22Rv1 (cell line): Measurements from ENCODE around the gene HSD3B2.

Experiments used
- H3K27ac ChIP-seq: fragments of 450-650 bp; 2 replicates; pipeline ENCODE4 v1.5.1; 2017
- CTCF ChIP-seq: fragments of 450-650 bp; IDR thresholded peaks from 2 replicates; pipeline ENCODE4 v1.5.1; 2017; ENCODE audit warnings: mild to moderate bottlenecking
- ZFX ChIP-seq: fragments of 450-650 bp; IDR thresholded peaks from 2 replicates; pipeline ENCODE4 v1.6.1; 2017; ENCODE audit warnings: antibody characterized with exemption, borderline replicate concordance

The HSD3B2 gene

GRCh38 chr1:119449971-119450370 lies 35.0 kb downstream of the HSD3B2 start:
- TF ChIP-seq CTCF (no peak), ZFX (no peak)
- no peak overlapping the region for H3K27ac ChIP-seq

- no peak overlapping the region for H3K27ac ChIP-seq
- TF ChIP-seq ZFX (no peak), CTCF (no peak)
Observed at GRCh38 chr1:119451158-119451557, 36.2 kb downstream of the HSD3B2 start.

- no peak for TF ChIP-seq ZFX
- TF ChIP-seq CTCF: no peak
- no peak overlapping the region for H3K27ac ChIP-seq
Observed at GRCh38 chr1:119452091-119452490, 37.1 kb downstream of the HSD3B2 start.

- no peak for TF ChIP-seq CTCF
- TF ChIP-seq ZFX: no peak
- no peak overlapping the region for H3K27ac ChIP-seq
Observed at GRCh38 chr1:119453021-119453420, 38.1 kb downstream of the HSD3B2 start.

- no peak for TF ChIP-seq ZFX
- TF ChIP-seq CTCF: no peak
- no peak overlapping the region for H3K27ac ChIP-seq
Observed at GRCh38 chr1:119462964-119463363, 48.0 kb downstream of the HSD3B2 start.

GRCh38 chr1:119463569-119463968 lies 48.6 kb downstream of the HSD3B2 start:
- TF ChIP-seq CTCF (no peak), ZFX (no peak)
- no peak overlapping the region for H3K27ac ChIP-seq

- no peak overlapping the region for H3K27ac ChIP-seq
- TF ChIP-seq ZFX: no peak
- TF ChIP-seq CTCF: no peak
Observed at GRCh38 chr1:119466445-119466844, 51.5 kb downstream of the HSD3B2 start.
